Measurements from ENCODE around the gene CBL.

- TF ChIP-seq CTCF (conservative IDR thresholded peaks at IDR 0.05; ENCODE audit: low read length) (peak; percentile 82), EZH2phosphoT487 (IDR thresholded peaks at IDR 0.05; ENCODE audit: borderline replicate concordance) (no peak)
Observed at GRCh38 chr11:119284344-119285157, 78.4 kb downstream of the CBL start.
